ENCODE measurements around the gene CFAP74. TPM values are rescaled to one million over a fixed set of nuclear protein-coding genes. Genes with fewer than 3 reads are reported as not detected.

The CFAP74 gene
- total RNA-seq, 4 donors from 2014 or later = not detected

- Histone ChIP-seq H3K27ac (no peak overlapping the region), H3K4me3 (no peak overlapping the region), H3K4me1 (peaks cover 0 to 22% (median 14%) of the 10 kb centered on the region in 4 donors), H3K9me3 (no peaks in the 10 kb centered on the region), H3K36me3 (no peaks in the 10 kb centered on the region), H3K27me3 (peaks cover 0 to 13% of the 10 kb centered on the region in 2 donors)
- DNase-seq (ENCODE audit: low spot score in 2 of 2) = no peak
- 67 to 79% methylated on average over 10 to 20 of the region's 20 CpGs for WGBS, 2 donors
- TF ChIP-seq EP300 (IDR thresholded peaks at IDR 0.05) (no peak), POLR2A (IDR thresholded peaks at IDR 0.05) (no peak), CTCF (IDR thresholded peaks at IDR 0.05) (no peak)
Observed at GRCh38 chr1:1914101-1914970, 89.2 kb downstream of the CFAP74 start.

- Histone ChIP-seq H3K36me3 (no peaks in the 10 kb centered on the region), H3K27me3 (peaks cover 0 to 13% of the 10 kb centered on the region in 2 donors), H3K9me3 (no peaks in the 10 kb centered on the region), H3K27ac (no peak overlapping the region), H3K4me3 (no peak overlapping the region), H3K4me1 (peaks cover 0 to 29% (median 15%) of the 10 kb centered on the region in 4 donors)
- TF ChIP-seq EP300 (IDR thresholded peaks at IDR 0.05) (no peak), CTCF (IDR thresholded peaks at IDR 0.05) (no peak), POLR2A (IDR thresholded peaks at IDR 0.05) (no peak)
- 78 to 85% methylated on average over 12 of the region's 13 CpGs for WGBS, 2 donors
- DNase-seq (ENCODE audit: low spot score in 2 of 2) = no peak
Observed at GRCh38 chr1:1911350-1912041, 92.1 kb downstream of the CFAP74 start.

GRCh38 chr1:1910651-1911331 is 92.8 kb downstream of the CFAP74 start:
- Histone ChIP-seq H3K9me3 (no peaks in the 10 kb centered on the region), H3K27me3 (peaks cover 0 to 7% of the 10 kb centered on the region in 2 donors), H3K4me1 (peaks cover 0 to 36% (median 17%) of the 10 kb centered on the region in 4 donors), H3K27ac (no peak overlapping the region), H3K4me3 (no peak overlapping the region), H3K36me3 (no peaks in the 10 kb centered on the region)
- TF ChIP-seq EP300 (IDR thresholded peaks at IDR 0.05) = no peak
- TF ChIP-seq POLR2A (IDR thresholded peaks at IDR 0.05) = no peak
- no peak for TF ChIP-seq CTCF (IDR thresholded peaks at IDR 0.05)
- 93% methylated on average over 17 to 22 of the region's 22 CpGs for WGBS, 2 donors
- DNase-seq (ENCODE audit: low spot score in 2 of 2) = no peak

- Histone ChIP-seq H3K4me3 (peak overlapping the region in 1 of 4 donors; percentile 48), H3K27ac (peak overlapping the region; percentile 67 to 96 (median 76)), H3K27me3 (no peaks in the 10 kb centered on the region), H3K36me3 (no peaks in the 10 kb centered on the region), H3K9me3 (no peaks in the 10 kb centered on the region), H3K4me1 (peaks cover 0 to 38% (median 17%) of the 10 kb centered on the region in 4 donors)
- no peak for TF ChIP-seq EP300 (IDR thresholded peaks at IDR 0.05)
- TF ChIP-seq POLR2A (IDR thresholded peaks at IDR 0.05) = no peak
- no peak for TF ChIP-seq CTCF (IDR thresholded peaks at IDR 0.05)
- 81 to 88% methylated on average over 6 of the region's 6 CpGs for WGBS, 2 donors
- no peak for DNase-seq (ENCODE audit: low spot score in 2 of 2)
Observed at GRCh38 chr1:1910033-1910465, 93.5 kb downstream of the CFAP74 start.

All from tibial nerve (tissue), 4 donors.